HG03280 (cell line): ENCODE data around the gene BLTP3A.
"Not testable (repeated sequence)": the region's sequence is repeated elsewhere in the genome, so short reads cannot be mapped to it uniquely, and the experiment has no call there.

Experiments used
- ATAC-seq: cut with Tn5 transposase; IDR thresholded peaks from one replicate; pipeline ENCODE4 v1.9.1; 2021; ENCODE audit warnings: mild to moderate bottlenecking, moderate library complexity; ENCODE audit not compliant: unreplicated experiment

The BLTP3A gene

GRCh38 chr6:34791701-34792604 is at the start of gene BLTP3A:
Gene BLTP3A (plus strand): TSS chr6:34792083. CDS start chr6:34792251, 168 bp downstream.
- ATAC-seq: peak; percentile 91

- no peak for ATAC-seq
These were observed 49.8 kb upstream of the BLTP3A start for GRCh38 chr6:34742094-34742493.

- ATAC-seq: no peak
These were observed 48.1 kb upstream of the BLTP3A start for GRCh38 chr6:34743625-34744293.

- not testable (repeated sequence) for ATAC-seq
These were observed 47.6 kb upstream of the BLTP3A start for GRCh38 chr6:34744294-34744647.

- no peak for ATAC-seq
These were observed 46.4 kb upstream of the BLTP3A start for GRCh38 chr6:34745277-34746103.

GRCh38 chr6:34746104-34746846 is 45.6 kb upstream of the BLTP3A start:
- no peak for ATAC-seq

GRCh38 chr6:34748757-34749156 is 43.1 kb upstream of the BLTP3A start:
- no peak for ATAC-seq

- not testable (repeated sequence) for ATAC-seq
These were observed 35.4 kb upstream of the BLTP3A start for GRCh38 chr6:34756513-34756856.

GRCh38 chr6:34757687-34758274 is 34.1 kb upstream of the BLTP3A start:
- ATAC-seq: no peak

GRCh38 chr6:34760108-34760507 is 31.8 kb upstream of the BLTP3A start:
- no peak for ATAC-seq

GRCh38 chr6:34761681-34762080 is 30.2 kb upstream of the BLTP3A start:
- ATAC-seq: not testable (repeated sequence)

GRCh38 chr6:34768148-34768547 is 23.7 kb upstream of the BLTP3A start:
- no peak for ATAC-seq

- no peak for ATAC-seq
These were observed 20.2 kb upstream of the BLTP3A start for GRCh38 chr6:34771727-34772126.

- no peak for ATAC-seq
These were observed 18.9 kb upstream of the BLTP3A start for GRCh38 chr6:34772940-34773339.

GRCh38 chr6:34773916-34774315 is 18.0 kb upstream of the BLTP3A start:
- ATAC-seq: no peak

GRCh38 chr6:34774967-34775366 is 16.9 kb upstream of the BLTP3A start:
- no peak for ATAC-seq

- ATAC-seq: not testable (repeated sequence)
These were observed 6.5 kb upstream of the BLTP3A start for GRCh38 chr6:34785375-34785774.

- ATAC-seq: not testable (repeated sequence)
These were observed 4.7 kb upstream of the BLTP3A start for GRCh38 chr6:34787152-34787551.

- no peak for ATAC-seq
These were observed 3.8 kb upstream of the BLTP3A start for GRCh38 chr6:34788111-34788510.

GRCh38 chr6:34791164-34791700 is 651 bp upstream of the BLTP3A start:
- no peak for ATAC-seq
